Pancreas (tissue), 10 donors: ENCODE results near the gene EMSY. TPM values are rescaled to one million over a fixed set of nuclear protein-coding genes. Genes with fewer than 3 reads are reported as not detected.
A peak's percentile ranks its signal among the peaks of the same experiment; 100 is the strongest.

Experiments
- ATAC-seq, 4 donors: fragments of 200-7000 bp; cut with Tn5 transposase; one replicate each; pipeline versions ENCODE4 v1.8.0 to v1.9.1; 2020; ENCODE audit warnings: mild to moderate bottlenecking in 4 of 4, moderate library complexity in 4 of 4
- DNase-seq, 6 donors: peaks; one replicate each; pipeline ENCODE4 v3.0.0-alpha.2; 2020
- FAIRE-seq: peaks from 2 replicates; lab custom pipeline; 2012; peaks lifted over from hg19 to GRCh38; lab: Jason Lieb, UNC
- H3K27ac ChIP-seq, 4 donors: fragments of 200-600 bp; sonication (generic); 1 replicate in 3 of 4; 2 replicates in 1 of 4; pipeline versions ENCODE4 v1.5.0 to v1.8.0; 2020
- H3K27me3 ChIP-seq, 4 donors: fragments of 200-600 bp; one replicate each; pipeline ENCODE4 v1.8.0; 2021
- H3K36me3 ChIP-seq, 3 donors: fragments of 200-600 bp; sonication (generic) in 1 of 3; one replicate each; pipeline versions ENCODE4 v1.5.0 to v1.8.0; 2020 to 2021
- H3K4me1 ChIP-seq, 3 donors: fragments of 200-600 bp; one replicate each; pipeline ENCODE4 v1.8.0; 2021
- H3K4me3 ChIP-seq, 4 donors: fragments of 200-600 bp; sonication (generic) in 2 of 4; one replicate each; pipeline versions ENCODE4 v1.5.0 to v1.8.0; 2020 to 2021
- H3K9me3 ChIP-seq, 4 donors: fragments of 200-600 bp; one replicate each; pipeline ENCODE4 v1.8.0; 2021
- WGBS, 2 donors: extraction: QIAGEN DNeasy Blood & Tissue Kit; methylation state at CpG; one replicate each; pipeline ENCODE4 v1.1.7; 2013; 5-methylcytosine and 5-hydroxymethylcytosine counted together
- intact Hi-C, 3 donors: fragments of 100-400 bp; cut with DNase I; formaldehyde crosslinking; loops; one replicate each; pipeline versions ENCODE4 v1.11.1 to v1.14.2; 2022
- polyA plus RNA-seq, 2 donors: library from polyadenylated mRNA; stranded (reverse); fragments of 200-250 nt; gene quantifications; one replicate each; pipeline ENCODE4 v1.2.3, GENCODE V29; 2013
- total RNA-seq, 6 donors: library from RNA; stranded (reverse); fragmentation: NEBNext Ultra II Directional in 4 of 6; extraction: Animal tissue kit (Norgen Biotek cat#: 25700) in 4 of 6; gene quantifications; one replicate each; pipeline versions ENCODE4 v1.2.1 to v1.2.4, GENCODE V29; 2021 to 2023
- TF ChIP-seq, protein P1 (sequence below), 4 donors: fragments of 200-600 bp; sonication (generic) in 3 of 4; IDR thresholded peaks; one replicate each; pipeline versions ENCODE4 v1.5.0 to v1.8.0; 2021; ENCODE audit warnings: antibody characterized with exemption in 4 of 4
- donor health status: healthy with polysubstance abuse.
- donor health status: DM: no; HTN: no; CAD: no; lungs with moderate emphysema.
- donor health status: DM: no; HTN: no; CAD: no.
- donor health status: control.
- donor health status: control.
- donor health status: Bipolar disorder and iron deficiency.
- donor health status: DM: yes; HTN: yes; CAD: no.
- donor health status: DM: no; HTN: no; CAD: no.
- donor health status: DM: no; HTN: no; CAD: no.
- donor health status: DM: yes; HTN: yes; CAD: no.

EMSY gene
- total and polyA plus RNA-seq, 8 donors = 4.6 to 14.0 (median 7.0) TPM

- DNase-seq = peak in 2 of 6 donors; percentile 34 to 54
- H3K9me3 ChIP-seq = no peaks in the 10 kb centered on the region
- intact Hi-C loops = no loop called here
- peak in 1 of 4 donors; percentile 14 for ATAC-seq
- FAIRE-seq = no peak
- TF ChIP-seq, protein P1, sequence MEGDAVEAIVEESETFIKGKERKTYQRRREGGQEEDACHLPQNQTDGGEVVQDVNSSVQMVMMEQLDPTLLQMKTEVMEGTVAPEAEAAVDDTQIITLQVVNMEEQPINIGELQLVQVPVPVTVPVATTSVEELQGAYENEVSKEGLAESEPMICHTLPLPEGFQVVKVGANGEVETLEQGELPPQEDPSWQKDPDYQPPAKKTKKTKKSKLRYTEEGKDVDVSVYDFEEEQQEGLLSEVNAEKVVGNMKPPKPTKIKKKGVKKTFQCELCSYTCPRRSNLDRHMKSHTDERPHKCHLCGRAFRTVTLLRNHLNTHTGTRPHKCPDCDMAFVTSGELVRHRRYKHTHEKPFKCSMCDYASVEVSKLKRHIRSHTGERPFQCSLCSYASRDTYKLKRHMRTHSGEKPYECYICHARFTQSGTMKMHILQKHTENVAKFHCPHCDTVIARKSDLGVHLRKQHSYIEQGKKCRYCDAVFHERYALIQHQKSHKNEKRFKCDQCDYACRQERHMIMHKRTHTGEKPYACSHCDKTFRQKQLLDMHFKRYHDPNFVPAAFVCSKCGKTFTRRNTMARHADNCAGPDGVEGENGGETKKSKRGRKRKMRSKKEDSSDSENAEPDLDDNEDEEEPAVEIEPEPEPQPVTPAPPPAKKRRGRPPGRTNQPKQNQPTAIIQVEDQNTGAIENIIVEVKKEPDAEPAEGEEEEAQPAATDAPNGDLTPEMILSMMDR (IDR thresholded peaks at IDR 0.05) = no peak
- WGBS, 2 donors = 64 to 74% methylated on average over 8 of the region's 8 CpGs
- H3K27me3 ChIP-seq = no peaks in the 10 kb centered on the region
- H3K4me3 ChIP-seq = no peak overlapping the region
- no peak overlapping the region for H3K27ac ChIP-seq
- peaks cover 0 to 4% (median 0%) of the 10 kb centered on the region in 3 donors for H3K4me1 ChIP-seq
- no peaks in the 10 kb centered on the region for H3K36me3 ChIP-seq
These were observed 157.6 kb downstream of the EMSY start for GRCh38 chr11:76602431-76602861.

Other genes starting within 250 kb of the EMSY start
- 1 to 10 TPM; 2.6 to 9.3 (median 6.2) TPM for gene WNT11, start 238.5 kb upstream of the EMSY start, total RNA-seq
- 10 to 100 TPM in 1 of 2 donors, 1 to 10 TPM in 1; 5.4 to 30.5 TPM for gene WNT11, start 238.5 kb upstream of the EMSY start, polyA plus RNA-seq
- gene THAP12, start 63.9 kb upstream of the EMSY start, total RNA-seq = 10 to 100 TPM; 19.4 to 41.7 (median 31.9) TPM
- gene THAP12, start 63.9 kb upstream of the EMSY start, polyA plus RNA-seq = 10 to 100 TPM; 20.1 to 22.6 TPM
- 1 to 10 TPM; 2.3 to 9.1 (median 4.6) TPM for gene GVQW3, start 63.7 kb upstream of the EMSY start, total RNA-seq
- gene GVQW3, start 63.7 kb upstream of the EMSY start, polyA plus RNA-seq = 1 to 10 TPM; 1.8 to 1.9 TPM
- 10 to 100 TPM in 2 of 6 donors, 1 to 10 TPM in 4; 5.7 to 26.0 (median 8.9) TPM for gene LRRC32, start 225.7 kb downstream of the EMSY start, total RNA-seq
- 10 to 100 TPM; 27.3 to 43.0 TPM for gene LRRC32, start 225.7 kb downstream of the EMSY start, polyA plus RNA-seq